ENCODE results near the gene GRM7.

DNA sequence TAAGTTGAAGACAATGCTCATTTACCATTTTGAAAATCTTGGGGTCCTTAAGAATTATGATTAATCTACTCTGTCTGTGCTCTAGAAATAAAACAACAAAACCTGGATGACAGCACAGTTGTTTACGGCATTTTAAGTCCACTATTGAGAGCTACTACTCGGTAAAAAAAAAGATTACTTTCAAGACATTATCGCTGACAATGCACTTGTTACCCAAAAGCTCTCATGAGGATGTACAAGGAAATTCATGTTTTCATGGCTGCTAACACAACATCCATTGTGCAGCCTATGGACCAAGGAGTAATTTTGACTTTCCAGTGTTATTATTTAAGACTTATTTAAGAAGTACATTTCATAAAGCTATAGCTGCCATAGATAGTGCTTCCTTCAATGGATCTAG lies 221.3 kb downstream of the GRM7 start:
- TF ChIP-seq, protein P1, sequence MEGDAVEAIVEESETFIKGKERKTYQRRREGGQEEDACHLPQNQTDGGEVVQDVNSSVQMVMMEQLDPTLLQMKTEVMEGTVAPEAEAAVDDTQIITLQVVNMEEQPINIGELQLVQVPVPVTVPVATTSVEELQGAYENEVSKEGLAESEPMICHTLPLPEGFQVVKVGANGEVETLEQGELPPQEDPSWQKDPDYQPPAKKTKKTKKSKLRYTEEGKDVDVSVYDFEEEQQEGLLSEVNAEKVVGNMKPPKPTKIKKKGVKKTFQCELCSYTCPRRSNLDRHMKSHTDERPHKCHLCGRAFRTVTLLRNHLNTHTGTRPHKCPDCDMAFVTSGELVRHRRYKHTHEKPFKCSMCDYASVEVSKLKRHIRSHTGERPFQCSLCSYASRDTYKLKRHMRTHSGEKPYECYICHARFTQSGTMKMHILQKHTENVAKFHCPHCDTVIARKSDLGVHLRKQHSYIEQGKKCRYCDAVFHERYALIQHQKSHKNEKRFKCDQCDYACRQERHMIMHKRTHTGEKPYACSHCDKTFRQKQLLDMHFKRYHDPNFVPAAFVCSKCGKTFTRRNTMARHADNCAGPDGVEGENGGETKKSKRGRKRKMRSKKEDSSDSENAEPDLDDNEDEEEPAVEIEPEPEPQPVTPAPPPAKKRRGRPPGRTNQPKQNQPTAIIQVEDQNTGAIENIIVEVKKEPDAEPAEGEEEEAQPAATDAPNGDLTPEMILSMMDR (IDR thresholded peaks at IDR 0.05; ENCODE audit: low read depth, low read length, poor library complexity, severe bottlenecking): no peak
- no peak for TF ChIP-seq EZH2phosphoT487 (IDR thresholded peaks at IDR 0.05; ENCODE audit: borderline replicate concordance, low read length)

Data from DOHH2 (cell line).